ENCODE measurements around the gene FLNC. TPM values are rescaled to one million over a fixed set of nuclear protein-coding genes. Genes with fewer than 3 reads are reported as not detected.

FLNC gene
- total RNA-seq, 1 experiment from 2014 or later: 10.2 TPM

GRCh38 chr7:128876127-128876526 is 45.9 kb downstream of the FLNC start:
- H3K27me3 ChIP-seq (ENCODE audit: control insufficient read depth, insufficient read depth, low read length): no peaks in the 10 kb centered on the region; the same call in 1 of the 2 replicates
- ChIA-PET POLR2A (no interaction called here), CTCF (no interaction called here)
- ATAC-seq (no peak), DNase-seq (ENCODE audit: low read depth, low spot score) (no peak)
- H3K4me1 ChIP-seq (ENCODE audit: control insufficient read depth, insufficient read depth, low read length): no peaks in the 10 kb centered on the region
- intact Hi-C loops (cut with micrococcal nuclease; ENCODE audit: unreplicated experiment): no loop called here
- H3K4me3 ChIP-seq (ENCODE audit: low read depth in 2 of 2, low read length in 2 of 2): no peak overlapping the region
- in situ Hi-C loops (cut with HindIII; ENCODE audit: low pct_unique_long_range_greater_than_20kb, low sequenced_read_pairs): no loop called here
- H3K9me3 ChIP-seq (ENCODE audit: control insufficient read depth, insufficient read depth, low read depth, low read length): no peaks in the 10 kb centered on the region
- TF ChIP-seq SIN3A (IDR thresholded peaks at IDR 0.05; ENCODE audit: borderline replicate concordance, insufficient read depth, low read depth, low read length): no peak
- TF ChIP-seq POLR2AphosphoS5 (IDR thresholded peaks at IDR 0.05; ENCODE audit: low read depth, low read length): no peak
- no peaks in the 10 kb centered on the region for H3K36me3 ChIP-seq (ENCODE audit: control insufficient read depth, insufficient read depth, low read length)
- no peak overlapping the region for H3K27ac ChIP-seq (ENCODE audit: low read length)
- no TSS peak for BruUV-seq (replicated peaks)

DNA sequence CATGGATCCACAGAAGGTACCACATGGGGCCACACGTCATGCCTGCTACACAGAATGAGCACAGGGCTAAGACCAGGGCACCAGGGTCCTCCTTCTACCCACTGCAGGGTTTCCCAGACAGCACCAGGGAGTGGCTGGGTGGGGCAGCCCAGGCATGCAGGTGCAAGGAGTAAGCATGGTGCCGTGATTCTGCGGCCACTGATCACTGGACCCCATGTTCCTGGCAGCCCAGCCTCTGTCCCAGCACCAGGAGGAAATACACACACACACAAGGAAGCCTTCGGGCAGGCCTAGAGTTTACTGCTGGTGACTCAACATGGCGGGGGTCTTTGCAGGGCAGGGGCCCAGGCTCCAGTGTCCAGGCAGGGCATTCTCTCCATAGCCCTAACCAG is 46.4 kb downstream of the FLNC start:
- H3K9me3 ChIP-seq (ENCODE audit: control insufficient read depth, insufficient read depth, low read depth, low read length): no peaks in the 10 kb centered on the region
- in situ Hi-C loops (cut with HindIII; ENCODE audit: low pct_unique_long_range_greater_than_20kb, low sequenced_read_pairs): no loop called here

DNA sequence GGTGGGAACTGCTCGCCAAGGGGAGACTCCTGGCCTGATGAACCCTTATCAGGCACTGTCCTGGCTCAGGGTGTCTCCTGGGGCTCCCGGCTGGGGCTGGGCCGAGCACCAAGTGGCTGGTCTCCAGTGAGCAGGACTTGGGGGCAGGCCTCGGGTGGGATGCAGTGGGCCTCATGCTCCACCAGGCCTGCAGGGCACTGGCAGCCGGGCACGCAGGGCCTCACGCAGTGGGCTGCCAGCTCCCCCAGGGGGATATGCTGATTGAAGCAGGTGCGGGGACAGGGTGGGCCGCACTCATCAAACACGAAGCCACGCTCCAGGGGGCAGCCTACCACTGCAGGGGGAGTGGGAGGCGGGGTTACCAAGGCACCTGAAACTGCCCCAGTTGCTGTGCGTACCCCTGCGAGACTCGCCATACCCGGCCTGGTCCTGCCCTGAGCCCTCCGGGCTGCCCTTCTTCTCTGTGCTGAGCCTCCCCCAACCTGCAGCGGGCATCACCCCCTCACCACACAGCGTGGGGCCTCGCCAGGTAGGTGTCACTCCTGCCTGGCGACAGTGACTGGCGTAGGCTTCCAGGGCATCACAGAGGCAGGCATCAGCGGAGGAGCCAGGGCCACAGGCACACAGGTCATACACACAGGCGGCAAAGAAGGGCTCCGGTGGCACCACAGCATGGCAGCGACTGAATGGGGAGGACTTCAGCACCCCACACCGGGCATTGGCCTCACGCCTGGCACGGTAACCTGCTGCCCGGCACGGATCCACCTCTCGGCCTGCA is 47.0 kb downstream of the FLNC start:
- ATAC-seq (no peak), DNase-seq (ENCODE audit: low read depth, low spot score) (no peak)
- Histone ChIP-seq H3K36me3 (ENCODE audit: control insufficient read depth, insufficient read depth, low read length) (no peaks in the 10 kb centered on the region), H3K27me3 (ENCODE audit: control insufficient read depth, insufficient read depth, low read length) (no peaks in the 10 kb centered on the region), H3K9me3 (ENCODE audit: control insufficient read depth, insufficient read depth, low read depth, low read length) (no peaks in the 10 kb centered on the region), H3K4me3 (ENCODE audit: low read depth in 2 of 2, low read length in 2 of 2) (no peak overlapping the region), H3K27ac (ENCODE audit: low read length) (no peak overlapping the region), H3K4me1 (ENCODE audit: control insufficient read depth, insufficient read depth, low read length) (no peaks in the 10 kb centered on the region)
- in situ Hi-C loops (cut with HindIII; ENCODE audit: low pct_unique_long_range_greater_than_20kb, low sequenced_read_pairs): no loop called here
- TF ChIP-seq POLR2AphosphoS5 (IDR thresholded peaks at IDR 0.05; ENCODE audit: low read depth, low read length) (no peak), SIN3A (IDR thresholded peaks at IDR 0.05; ENCODE audit: borderline replicate concordance, insufficient read depth, low read depth, low read length) (no peak), CTCF (IDR thresholded peaks at IDR 0.05) (no peak), REST (IDR thresholded peaks at IDR 0.05; ENCODE audit: insufficient read depth in 1 of 2, low read depth in 2 of 2, low read length in 1 of 2) (peak in 1 of 2 experiments; percentile 17; a peak in 1 of 4 replicates)
- CTCF ChIA-PET: no interaction called here
- POLR2A ChIA-PET: no interaction called here
- no TSS peak for BruUV-seq (replicated peaks)
- intact Hi-C loops (cut with micrococcal nuclease; ENCODE audit: unreplicated experiment): no loop called here

More for the DNA sequence above, 46.4 kb downstream of the FLNC start:
- Histone ChIP-seq H3K27me3 (ENCODE audit: control insufficient read depth, insufficient read depth, low read length) (no peaks in the 10 kb centered on the region; the same call in 1 of the 2 replicates), H3K4me3 (ENCODE audit: low read depth in 2 of 2, low read length in 2 of 2) (no peak overlapping the region), H3K36me3 (ENCODE audit: control insufficient read depth, insufficient read depth, low read length) (no peaks in the 10 kb centered on the region), H3K4me1 (ENCODE audit: control insufficient read depth, insufficient read depth, low read length) (no peaks in the 10 kb centered on the region), H3K27ac (ENCODE audit: low read length) (no peak overlapping the region)
- intact Hi-C loops (cut with micrococcal nuclease; ENCODE audit: unreplicated experiment): no loop called here
- ChIA-PET CTCF (no interaction called here), POLR2A (no interaction called here)
- DNase-seq (ENCODE audit: low read depth, low spot score) (no peak), ATAC-seq (no peak)
- TF ChIP-seq REST (IDR thresholded peaks at IDR 0.05; ENCODE audit: insufficient read depth in 1 of 2, low read depth in 2 of 2, low read length in 1 of 2) (no peak), POLR2AphosphoS5 (IDR thresholded peaks at IDR 0.05; ENCODE audit: low read depth, low read length) (no peak), SIN3A (IDR thresholded peaks at IDR 0.05; ENCODE audit: borderline replicate concordance, insufficient read depth, low read depth, low read length) (no peak)
- no TSS peak for BruUV-seq (replicated peaks)
